HG03439 (cell line): ENCODE measurements around the gene CKM.
A peak's percentile ranks its signal among the peaks of the same experiment; 100 is the strongest.

ENCODE experiments used
- ATAC-seq: cut with Tn5 transposase; IDR thresholded peaks from one replicate; pipeline ENCODE4 v1.9.1; 2021; ENCODE audit warnings: mild to moderate bottlenecking, moderate library complexity; ENCODE audit not compliant: unreplicated experiment

The CKM gene

DNA sequence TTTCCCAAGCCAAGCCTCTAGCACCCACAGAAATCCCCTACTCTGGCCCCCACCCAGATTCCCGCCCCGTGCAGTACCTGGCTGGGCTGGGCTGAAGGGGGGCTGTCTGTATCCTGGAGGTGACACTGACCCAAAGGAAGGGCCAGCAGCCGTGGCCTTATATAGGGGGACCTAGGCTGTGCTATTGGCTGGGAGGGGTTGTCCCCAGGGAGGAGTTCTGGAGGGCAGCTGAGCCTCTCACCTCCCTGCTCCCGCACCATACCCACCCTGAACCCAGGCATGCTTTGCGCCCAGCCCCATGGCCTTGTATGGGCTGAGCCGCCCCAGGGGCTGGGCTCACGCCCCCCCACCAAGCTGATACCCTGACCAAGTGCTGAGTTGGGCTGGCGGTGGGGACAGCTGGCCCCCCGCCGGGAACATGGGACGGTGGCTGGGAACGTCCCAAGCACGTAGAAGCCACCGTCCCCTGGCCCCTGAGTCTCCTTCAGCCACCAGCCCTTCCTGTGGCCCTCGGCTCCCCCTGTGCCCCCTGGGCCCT, at the start of gene CKM:
Gene CKM (minus strand): TSS at position 132 of the 538 bp plus-strand sequence. CDS start 3,162 bp downstream, outside the sequence.
- no peak for ATAC-seq

DNA sequence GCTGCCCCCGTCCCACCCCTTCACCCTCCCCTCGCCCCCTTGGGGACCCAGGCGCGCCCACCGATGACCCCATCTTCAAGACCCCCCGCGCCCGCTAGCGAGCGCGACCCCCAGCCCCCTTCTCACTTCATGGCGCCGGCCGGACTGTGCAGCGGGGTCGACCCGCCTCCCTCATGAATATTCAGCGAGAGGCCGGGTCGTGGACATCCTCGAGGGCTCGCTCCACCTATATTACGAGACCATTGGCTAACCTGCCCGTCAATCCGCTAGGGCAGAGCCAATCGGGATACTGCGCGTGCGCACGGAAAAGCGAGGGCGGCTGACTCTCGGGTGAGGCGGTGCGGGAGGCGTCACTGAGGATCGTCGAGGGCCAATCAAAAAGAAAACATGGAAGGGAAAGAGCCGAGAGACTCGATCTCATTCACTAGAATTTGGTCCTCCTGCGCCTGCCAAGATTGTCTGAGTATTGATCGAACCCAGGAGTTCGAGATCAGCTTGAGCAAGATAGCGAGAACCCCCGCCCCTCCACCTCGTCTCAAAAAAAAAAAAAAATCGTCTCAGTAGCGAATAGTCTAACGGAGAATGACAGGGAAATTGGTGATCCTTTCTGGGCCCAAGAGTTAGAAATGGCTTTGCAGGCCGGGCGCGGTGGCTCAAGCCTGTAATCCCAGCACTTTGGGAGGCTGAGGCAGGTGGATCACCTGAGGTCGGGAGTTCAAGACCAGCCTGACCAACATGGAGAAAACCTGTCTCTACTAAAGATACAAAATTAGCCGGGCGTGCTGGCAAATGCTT, 47.9 kb upstream of the CKM start, which contains the start of gene ERCC2:
Gene ERCC2 (minus strand): TSS at position 164 of the 795 bp plus-strand sequence. CDS start 33 bp downstream, at position 131.
- peak; percentile 95 for ATAC-seq

DNA sequence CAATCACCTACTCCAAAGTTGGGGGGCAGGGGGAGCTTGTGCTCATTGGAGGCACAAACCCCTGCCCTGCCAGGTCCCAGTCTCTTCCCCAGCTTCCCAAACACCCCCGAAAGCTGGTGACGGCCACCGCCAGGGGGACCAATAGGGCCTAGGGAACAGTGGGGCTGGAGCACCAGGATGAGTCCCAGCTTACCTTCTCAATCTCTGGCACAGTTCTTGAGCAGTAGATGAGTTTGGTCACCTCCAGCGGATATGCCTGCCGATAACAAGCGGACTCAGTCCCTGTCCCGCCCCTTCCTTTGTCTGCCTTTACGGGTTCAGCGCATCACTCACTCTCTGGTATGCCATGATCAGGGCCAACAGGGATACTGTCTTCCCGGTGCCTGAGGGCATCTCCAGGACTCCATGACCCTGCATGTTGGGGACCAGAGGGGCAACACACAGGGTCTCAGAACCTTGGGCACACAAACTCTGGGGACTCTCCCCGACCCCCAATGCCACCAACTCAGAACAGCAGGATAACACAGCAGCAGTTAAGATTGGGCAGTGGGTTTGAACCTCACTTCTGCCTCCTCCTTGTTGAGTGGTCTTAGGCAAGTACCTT, 46.2 kb upstream of the CKM start:
- ATAC-seq, result no peak

DNA sequence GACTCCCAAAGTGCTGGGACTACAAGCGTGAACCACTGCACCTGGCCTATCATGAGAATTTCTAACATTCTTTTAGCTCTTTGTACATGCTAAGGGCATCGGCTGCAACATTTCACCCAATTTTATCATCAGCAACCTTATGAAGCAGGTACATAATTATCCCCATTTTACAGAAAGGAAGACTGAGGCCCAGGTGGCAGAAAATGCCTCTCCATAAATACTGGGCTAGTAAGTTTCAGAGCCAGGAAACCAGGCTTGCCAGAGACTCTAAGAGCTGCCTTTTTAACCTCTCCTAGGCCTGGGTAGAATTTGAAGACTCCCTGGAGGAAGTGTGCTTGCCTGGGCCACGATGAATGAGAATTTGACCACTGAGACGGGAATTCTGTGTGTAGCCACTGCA, 45.5 kb upstream of the CKM start:
- ATAC-seq, result no peak

DNA sequence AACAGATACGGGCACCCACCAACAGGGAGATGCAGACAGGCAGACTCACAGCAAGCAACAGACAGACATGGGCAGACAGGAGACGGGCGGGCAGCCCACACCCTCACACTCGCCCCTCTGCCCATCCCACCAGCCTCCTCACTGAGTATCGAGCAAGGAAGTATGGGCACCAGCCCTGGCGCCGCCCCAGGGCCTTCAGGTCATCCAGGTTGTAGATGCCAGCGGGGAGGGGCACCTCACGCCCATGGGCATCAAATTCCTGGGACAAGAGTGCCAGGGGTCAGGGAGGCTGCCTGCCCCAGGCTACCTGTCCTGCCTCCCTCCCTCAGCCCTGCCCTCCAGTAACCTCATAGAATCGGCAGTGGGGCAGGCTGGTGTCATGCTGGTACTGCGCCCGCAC, 42.0 kb upstream of the CKM start:
- no peak for ATAC-seq

DNA sequence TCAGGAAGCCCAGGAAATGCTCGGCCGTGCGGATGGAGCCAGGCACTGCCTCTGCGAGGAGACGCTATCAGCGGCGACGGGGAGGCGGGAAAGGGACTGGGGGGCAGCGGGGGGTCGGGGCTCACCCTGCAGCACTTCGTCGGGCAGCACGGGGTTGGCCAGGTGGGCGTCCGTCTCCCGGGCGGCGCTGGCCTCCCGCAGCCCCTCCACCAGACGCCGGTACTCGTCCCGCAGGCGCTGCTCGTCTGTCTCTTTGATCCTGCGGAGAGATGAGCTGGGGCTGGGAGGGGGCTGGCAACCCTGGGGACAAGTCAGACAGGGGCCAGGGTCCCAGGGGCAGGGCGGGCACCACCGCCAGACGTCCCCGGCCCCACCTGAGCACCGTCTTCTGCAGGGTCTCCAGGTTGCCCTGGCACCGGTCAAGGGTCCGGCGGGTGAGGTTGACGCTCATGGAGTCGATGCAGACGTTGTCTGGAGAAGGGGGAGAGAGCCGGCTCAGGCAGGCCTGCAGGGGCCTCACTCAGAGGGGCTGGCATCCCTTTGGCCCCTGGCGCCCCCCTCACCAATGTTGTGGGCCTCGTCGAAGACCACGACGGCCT, 41.3 kb upstream of the CKM start:
- no peak for ATAC-seq

DNA sequence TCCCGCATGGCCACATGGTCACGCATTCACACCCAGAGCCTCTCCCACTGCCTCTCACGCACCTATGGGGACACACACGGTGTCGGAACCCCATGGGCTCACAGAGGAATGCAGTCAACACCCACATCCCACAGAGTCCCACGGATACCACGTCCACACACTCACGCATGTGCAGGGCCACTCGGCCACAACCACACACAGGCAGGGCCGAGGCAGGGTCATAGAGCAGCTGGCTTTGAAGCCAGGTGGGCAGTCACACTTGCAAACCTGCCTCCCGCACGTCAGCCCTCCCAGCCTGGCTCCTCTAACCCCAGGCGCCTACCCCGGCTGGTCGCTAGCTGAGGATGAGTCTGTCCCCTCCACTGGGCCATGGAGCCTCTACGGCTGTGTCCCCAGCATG, 39.6 kb upstream of the CKM start:
- ATAC-seq, result no peak

DNA sequence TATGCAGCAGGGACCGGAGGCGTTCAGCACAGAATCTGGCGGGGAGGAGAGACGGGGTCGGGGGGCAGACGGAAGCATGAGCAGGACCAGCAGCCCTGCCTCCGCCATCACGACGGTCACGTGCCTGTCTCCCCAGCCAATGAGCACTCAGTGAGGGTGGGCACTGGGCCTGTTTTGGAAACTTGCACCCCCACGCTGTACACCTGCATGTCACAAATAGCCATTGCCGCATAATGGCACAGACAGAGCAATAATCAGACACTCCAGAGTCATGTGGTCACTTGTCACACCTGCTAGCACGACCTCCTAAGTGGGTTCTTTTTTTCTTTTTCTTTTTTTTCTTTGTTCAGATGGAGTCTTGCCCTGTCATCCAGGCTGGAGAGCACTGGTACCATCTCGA, 38.9 kb upstream of the CKM start:
- no peak for ATAC-seq

DNA sequence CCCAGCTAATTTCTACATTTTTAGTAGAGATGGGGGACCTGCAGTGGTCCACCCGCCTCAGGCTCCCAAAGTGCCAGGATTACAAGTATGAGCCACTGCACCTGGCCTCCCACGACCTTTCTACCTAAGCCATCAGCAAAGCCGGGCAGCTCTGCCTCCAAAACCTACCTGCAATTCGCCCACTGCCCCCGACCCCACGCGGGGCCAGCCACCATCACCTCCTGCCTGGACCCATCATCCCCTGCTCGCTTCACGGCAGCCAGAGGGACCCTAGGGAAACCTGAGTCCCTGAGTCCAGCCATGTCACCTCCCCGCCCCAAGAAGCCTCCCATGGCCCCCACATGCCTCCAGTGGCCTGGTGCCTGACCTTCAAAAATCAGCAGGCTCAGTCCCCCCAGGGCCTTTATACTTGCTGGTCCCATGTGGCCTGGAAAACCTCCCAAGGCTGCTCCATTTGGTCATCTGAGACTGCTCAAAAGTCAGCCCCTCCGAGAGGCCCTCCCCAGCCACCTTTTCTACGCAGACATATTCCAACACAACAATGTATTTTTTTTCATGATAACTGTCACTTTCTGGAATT, 35.6 kb upstream of the CKM start:
- no peak for ATAC-seq

DNA sequence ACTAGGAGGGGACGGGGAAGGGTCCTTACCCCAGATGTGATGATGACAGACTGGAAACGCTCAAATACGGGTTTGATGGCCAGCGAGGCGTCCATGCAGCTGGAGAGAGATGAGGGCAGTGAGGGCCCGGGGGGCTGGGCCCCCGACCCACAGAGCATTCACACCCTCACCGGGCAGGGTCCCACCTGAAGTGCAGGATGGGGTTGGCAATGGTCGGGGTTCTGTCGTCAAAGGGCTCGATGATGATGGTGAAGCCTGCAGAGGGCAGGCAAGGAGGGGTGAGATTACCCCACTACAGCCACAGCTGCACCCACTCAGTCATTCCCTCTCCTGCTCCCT, 34.7 kb upstream of the CKM start:
- no peak for ATAC-seq

DNA sequence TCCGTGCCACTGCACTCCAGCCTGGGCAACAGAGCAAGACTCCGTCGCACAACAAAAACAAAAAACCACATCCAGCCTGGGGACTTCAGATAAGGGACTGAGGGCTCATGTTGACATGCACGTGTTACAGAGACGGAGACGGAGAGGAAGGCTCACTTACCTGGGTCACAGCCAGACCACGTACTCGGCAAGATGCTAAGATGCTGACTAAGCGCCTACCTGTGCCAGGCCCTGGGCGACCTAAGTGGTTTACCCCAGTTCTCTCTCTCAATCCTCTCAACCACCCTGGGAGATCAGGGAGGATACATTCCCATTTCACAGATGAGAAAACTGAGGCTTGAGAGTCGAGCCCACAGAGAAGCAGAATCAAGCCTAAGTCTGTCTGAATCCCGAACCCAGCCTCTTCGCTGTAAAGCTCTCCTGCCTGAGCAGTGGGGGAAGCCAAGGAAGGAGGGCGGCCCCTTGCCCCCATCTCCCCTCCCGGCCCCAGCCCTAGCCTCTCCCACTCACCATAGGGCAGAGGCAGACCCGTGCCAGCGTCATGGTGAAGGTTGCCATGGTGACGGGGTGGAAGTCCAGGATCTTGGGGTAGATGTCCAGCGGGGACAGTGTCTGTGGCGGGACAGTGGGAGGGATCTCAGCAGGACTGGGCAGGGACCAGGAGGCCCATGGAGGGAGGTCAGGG, 34.2 kb upstream of the CKM start:
- ATAC-seq, result no peak

DNA sequence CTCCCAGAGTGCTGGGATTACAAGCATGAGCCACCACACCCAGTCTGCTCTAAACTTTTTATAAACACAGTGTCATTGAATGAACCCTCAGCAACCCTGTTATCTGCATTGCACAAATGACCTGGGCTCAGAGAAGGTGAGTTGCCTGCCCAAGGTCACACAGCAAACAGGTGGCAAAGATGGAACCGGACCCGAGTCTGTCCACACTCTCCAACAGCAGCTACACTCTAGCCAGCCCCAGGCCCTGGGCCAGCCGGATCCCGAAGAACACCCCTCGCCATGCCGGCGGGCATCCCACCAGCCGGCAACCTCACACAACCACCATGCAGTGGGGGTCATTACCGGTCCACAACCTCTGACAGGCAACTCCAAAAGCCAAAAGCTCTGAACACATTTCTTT, 33.2 kb upstream of the CKM start:
- no peak for ATAC-seq

DNA sequence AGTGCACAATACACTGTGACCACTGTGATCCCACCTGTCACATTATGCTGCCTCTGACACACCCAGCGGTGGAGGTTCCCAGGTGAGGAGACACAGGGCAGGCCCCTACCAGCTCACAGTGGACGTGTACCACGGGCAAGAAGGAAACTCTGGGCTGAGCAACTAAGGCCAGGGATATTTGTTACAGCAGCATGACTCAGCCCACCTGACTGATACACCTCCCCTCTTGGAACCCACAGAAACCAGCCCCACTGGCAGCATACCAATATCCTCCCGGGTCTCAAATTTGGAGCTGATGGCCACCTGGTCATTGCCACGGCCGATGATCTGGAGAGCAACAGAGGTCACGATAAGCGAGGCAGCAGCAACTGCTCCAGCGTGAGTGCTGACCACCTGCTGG, 32.7 kb upstream of the CKM start:
- ATAC-seq, result no peak

DNA sequence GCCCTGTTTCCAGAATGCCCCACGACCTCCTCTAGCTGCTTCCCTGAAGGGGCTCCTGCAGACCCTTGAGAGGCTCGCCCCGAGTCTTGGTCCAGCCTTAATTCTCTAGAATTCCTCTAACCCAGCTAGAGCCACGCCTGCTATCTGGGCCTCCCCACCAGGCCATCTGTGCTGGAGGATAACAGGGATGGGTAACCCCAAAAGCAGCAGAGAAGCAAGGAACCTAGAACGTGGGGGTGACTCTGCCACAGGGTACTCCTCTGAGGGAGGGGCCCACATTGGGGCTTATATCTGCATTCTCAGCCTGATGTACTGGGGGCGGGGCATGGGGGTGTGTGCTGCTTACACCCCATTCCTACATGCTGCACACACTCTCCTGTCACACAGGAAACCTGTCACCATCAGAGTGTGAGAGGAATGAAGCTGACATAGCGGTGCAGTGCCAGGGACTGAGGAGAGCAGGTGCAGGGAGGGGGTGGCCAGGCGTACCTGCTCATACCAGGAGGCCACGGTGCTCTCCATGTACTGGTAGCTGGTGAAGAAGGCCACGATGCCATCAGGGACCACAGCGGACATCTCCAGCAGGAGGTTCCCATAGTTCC, 31.7 kb upstream of the CKM start:
- no peak for ATAC-seq

DNA sequence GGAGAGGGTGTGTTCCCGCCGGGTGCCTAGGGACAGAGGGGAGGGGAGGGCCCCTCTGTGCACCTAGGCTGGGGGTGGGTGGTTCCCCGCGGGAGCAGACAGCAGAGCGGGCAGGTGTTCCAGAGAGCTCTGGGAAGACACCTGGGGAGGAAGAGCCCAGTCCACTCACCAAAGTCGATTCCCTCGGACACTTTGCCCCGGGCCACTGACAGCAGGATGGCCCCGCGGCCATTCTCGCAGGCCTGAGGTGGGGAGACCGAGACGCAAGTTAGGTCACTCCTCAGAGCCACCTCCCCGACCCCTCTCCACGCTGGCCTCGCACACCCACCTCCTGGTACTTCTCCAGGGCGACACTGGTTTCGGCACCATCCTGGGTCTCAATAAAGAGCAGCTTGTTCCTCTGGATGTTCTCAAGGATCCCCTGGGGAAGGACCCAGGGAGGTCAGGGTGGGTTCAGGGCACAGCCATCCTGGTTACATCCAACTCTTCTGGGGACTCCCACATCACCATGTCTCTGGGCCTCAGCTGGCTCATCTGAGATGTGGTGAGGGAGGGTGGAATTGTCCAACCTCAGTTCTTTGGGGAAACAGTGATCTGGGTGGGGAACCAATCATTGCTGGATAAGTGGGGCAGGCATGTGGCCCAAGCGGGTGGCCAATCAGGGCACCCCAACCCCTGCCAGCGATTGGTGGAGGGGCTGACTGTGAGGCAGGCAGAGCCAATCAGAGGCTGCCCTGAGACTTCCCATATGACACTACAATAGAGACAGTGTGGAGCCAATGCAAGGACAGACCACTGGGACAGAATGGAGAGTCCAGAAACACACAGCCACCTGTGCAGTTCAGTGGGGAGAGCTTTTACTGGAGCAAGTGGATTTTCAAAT, 30.5 kb upstream of the CKM start:
- ATAC-seq, result no peak

DNA sequence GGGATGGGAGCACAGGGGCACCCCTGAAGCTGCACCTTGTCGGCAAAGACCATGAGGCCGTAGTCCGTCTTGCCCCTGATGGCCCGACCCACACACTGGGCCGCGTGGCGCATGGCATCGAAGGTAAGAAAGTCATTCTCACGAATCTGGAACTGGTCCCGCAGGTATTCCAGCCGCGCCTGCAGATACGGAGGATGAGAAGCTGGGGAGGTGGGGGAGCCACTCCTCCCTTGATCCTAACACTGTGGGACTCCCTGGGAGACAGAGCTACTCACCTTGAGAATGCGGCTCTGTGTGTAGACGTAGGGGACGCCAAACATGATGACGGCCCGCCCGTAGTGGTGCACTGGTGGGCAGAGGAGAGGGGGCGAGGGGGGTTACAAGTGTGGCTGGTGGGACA, 29.8 kb upstream of the CKM start:
- ATAC-seq, result no peak

DNA sequence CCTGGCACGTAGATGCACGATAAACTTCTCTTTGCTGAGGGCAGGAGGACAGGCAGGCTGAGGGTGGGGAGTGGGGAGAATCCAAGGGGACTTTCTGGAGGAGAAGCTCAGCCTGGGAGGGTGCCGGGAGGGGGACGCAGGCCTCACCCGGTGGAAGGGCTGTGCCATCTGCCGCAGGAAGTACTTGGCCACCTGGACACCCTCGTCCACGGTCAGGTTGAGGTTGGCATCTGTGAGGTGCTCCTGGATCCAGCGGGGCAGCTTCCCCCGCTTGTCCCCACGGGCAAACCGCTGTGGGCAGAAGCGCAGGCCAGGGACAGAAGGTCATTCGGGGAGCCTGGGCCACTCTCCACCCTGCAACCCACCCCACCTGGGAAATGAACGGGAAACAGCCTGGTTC, 29.4 kb upstream of the CKM start:
- no peak for ATAC-seq

DNA sequence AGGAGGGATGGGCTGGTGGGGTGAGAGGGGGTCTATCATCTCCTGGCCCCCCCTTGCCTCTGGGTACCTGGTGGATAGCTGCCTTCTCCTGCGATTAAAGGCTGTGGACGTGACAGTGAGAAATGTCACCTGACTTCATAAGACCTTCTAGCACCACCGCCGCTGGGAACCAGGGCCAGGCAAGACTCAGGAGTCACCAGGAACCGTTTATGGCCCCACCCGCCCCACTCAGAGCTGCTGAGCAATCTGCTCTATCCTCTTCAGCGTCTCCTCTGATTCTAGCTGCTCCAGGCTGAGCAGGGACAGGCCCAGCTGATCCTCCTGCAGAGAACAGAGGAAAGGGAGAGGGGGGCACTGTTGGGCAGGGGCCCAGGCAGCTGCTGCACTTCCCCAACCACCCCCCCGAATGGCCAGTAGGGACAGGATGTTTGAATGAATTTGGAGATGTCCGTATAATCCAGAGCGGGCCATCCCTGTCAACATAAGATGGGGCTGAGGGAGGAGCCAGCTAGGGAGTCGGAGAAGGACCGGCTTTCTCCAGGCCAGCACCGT, 28.8 kb upstream of the CKM start:
- no peak for ATAC-seq

DNA sequence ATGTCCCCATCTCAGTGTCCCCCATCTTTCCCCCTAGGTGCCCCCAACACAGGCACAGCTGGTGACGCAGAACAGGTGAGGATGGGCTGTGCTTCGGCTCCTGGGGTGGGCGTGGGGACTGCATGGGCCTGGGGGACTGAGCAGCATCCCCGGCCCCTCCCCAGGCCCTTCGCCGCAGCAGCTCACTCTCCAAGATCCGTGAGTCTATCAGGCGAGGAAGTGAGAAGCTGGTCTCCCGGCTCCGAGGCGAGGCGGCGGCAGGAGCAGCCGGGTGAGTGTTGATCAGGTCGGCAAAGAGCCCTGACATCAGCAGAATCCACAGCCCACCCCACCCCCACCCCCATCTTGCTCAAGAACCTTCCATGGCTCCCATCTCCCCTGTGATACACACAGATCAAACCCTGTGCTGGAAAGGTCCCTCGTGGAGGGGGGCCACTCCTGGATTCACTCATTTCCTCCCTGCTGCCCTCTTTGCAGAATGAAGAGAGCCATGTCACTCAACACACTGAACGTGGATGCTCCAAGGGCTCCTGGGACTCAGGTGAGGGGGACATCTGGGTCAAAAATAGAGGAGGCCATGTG, 27.9 kb upstream of the CKM start:
- ATAC-seq, result no peak
